Measurements from ENCODE around the gene PLEKHM1.
"Not testable (repeated sequence)": the region's sequence is repeated elsewhere in the genome, so short reads cannot be mapped to it uniquely, and the experiment has no call there.

PLEKHM1 gene

DNA sequence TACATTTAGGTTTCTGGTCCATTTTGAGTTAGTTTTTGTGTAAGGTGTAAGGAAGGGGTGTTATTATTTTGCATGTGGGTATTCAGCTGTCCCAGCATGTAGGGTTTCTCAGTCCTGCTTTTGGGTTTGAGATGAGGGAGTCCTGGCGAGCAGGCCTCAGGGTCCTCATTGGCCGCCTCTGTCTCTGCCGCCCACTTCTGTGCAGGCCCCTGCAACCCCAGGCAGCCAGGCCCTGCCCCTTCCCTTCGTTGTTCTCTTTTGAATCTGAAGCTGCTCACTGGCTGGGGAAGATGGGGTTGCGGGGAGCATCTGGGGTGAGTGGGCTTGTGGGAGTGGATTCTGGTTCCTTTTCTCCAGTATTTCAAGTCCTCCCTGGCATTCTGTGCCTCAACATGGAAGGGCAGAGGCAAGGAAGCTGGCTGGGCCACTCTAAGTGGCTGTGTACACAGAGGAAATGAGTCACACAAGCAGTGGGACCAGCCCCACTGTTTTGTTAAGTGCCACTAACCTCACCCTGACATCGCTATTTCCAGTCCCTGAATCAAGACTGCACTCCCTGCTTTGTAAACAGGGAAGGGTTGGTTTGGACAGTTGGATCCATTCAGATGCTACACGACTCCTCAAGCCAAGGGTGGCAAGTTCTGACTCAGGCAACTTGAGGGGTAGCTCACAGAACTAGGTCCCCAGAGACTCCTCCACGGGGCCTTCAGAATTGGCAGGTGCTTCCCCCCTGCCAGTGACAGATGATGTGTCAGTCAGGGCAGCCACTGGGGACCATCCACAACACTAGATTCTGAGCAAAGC is 28.8 kb downstream of the PLEKHM1 start:
- DNase-seq (ENCODE audit: low spot score): not testable (repeated sequence)

- not testable (repeated sequence) for DNase-seq (ENCODE audit: low spot score)
Measured at GRCh38 chr17:45460422-45460821, 30.1 kb downstream of the PLEKHM1 start.

GRCh38 chr17:45454341-45454740 is 36.2 kb downstream of the PLEKHM1 start:
- not testable (repeated sequence) for DNase-seq (ENCODE audit: low spot score)

GRCh38 chr17:45453731-45454130 is 36.8 kb downstream of the PLEKHM1 start:
- DNase-seq (ENCODE audit: low spot score): not testable (repeated sequence)

GRCh38 chr17:45453225-45453534 is 37.3 kb downstream of the PLEKHM1 start:
- not testable (repeated sequence) for DNase-seq (ENCODE audit: low spot score)

GRCh38 chr17:45452329-45453224 is 37.9 kb downstream of the PLEKHM1 start:
- not testable (repeated sequence) for DNase-seq (ENCODE audit: low spot score)

DNA sequence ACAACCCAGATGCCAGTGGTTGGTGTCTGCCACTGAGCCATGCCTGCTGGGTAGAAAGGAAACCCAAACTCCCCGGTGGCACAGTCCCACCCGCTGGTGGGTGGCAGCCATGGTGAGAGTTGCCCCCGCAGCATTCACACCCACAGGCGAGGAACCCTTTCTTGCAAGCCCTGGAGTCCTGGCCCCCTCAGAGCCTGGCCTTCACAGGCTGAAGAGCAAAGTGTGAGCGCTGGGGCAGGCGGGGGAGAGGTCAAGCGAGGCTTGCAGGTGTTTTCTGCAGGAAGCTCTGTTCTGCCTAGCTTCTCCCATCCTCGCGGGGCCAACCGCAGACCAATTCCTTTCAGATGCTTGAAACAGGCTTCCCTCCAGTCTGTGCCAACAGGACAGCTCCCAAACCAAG is 38.9 kb downstream of the PLEKHM1 start:
- DNase-seq (ENCODE audit: low spot score): not testable (repeated sequence)

DNA sequence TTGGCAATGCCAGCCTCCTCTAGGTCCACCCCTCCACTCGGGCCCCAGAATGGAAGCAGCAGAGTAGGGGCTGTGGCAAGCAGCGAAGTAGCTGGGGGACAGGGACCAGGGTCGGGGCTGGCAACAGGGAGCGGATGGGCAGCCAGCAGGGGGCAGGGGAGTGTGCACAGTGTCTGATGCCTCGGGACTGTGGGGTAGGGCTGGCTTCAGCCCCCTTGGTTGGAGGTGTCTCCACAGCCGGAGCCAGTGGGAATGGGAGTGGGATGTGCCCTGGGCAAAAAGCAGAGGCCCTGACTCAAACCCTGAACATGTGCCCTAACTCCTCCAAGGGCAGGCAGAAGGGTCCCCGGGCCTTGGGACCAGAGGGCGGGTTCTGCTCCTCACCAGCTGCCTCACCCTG is 39.4 kb downstream of the PLEKHM1 start:
- no peak for DNase-seq (ENCODE audit: low spot score)

GRCh38 chr17:45449708-45450329 is 40.7 kb downstream of the PLEKHM1 start:
- not testable (repeated sequence) for DNase-seq (ENCODE audit: low spot score)

DNA sequence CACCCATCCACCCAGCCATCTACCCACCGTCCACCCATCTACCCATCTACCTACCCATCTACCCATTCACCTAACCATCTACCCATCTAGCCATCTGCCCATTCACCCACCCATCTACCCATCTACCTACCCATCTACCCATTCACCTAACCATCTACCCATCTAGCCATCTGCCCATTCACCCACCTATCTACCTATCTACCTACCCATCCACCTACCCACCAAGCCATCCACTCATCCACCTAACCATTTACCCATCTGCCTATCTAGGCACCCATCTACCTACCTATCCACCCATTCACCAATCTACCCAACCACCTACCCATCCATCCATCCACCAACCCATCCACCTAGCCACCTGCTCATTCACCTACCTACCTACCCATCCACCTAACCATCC is 41.3 kb downstream of the PLEKHM1 start:
- DNase-seq (ENCODE audit: low spot score): not testable (repeated sequence)

GRCh38 chr17:45448483-45448882 is 42.0 kb downstream of the PLEKHM1 start:
- not testable (repeated sequence) for DNase-seq (ENCODE audit: low spot score)

DNA sequence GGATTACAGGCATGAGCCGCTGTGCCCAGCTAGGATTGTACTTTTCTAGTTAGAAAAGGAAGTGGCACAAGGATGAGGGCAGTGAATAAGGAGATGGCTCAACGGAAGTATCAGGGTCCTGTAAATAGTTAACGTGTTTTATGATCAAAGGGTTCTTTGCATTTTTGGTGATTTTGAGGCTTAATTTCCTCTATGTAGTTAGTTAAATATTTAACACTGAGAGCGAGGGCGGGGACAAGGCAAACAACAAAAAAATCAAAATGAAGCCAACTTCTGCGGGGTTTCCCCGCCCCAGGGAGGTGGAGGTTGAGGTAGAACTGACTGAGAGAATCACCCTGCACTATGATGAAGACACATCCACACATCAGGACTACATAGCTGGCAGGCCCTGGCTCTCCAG is 42.5 kb downstream of the PLEKHM1 start:
- DNase-seq (ENCODE audit: low spot score): not testable (repeated sequence)

- not testable (repeated sequence) for DNase-seq (ENCODE audit: low spot score)
Measured at GRCh38 chr17:45447650-45448049, 42.9 kb downstream of the PLEKHM1 start.

- not testable (repeated sequence) for DNase-seq (ENCODE audit: low spot score)
Measured at GRCh38 chr17:45446872-45447625, 43.5 kb downstream of the PLEKHM1 start.

GRCh38 chr17:45445901-45446743 is 44.4 kb downstream of the PLEKHM1 start:
- DNase-seq (ENCODE audit: low spot score): not testable (repeated sequence)

GRCh38 chr17:45444856-45445820 is 45.4 kb downstream of the PLEKHM1 start:
- DNase-seq (ENCODE audit: low spot score): not testable (repeated sequence)

- DNase-seq (ENCODE audit: low spot score): not testable (repeated sequence)
Measured at GRCh38 chr17:45444301-45444700, 46.2 kb downstream of the PLEKHM1 start.

DNA sequence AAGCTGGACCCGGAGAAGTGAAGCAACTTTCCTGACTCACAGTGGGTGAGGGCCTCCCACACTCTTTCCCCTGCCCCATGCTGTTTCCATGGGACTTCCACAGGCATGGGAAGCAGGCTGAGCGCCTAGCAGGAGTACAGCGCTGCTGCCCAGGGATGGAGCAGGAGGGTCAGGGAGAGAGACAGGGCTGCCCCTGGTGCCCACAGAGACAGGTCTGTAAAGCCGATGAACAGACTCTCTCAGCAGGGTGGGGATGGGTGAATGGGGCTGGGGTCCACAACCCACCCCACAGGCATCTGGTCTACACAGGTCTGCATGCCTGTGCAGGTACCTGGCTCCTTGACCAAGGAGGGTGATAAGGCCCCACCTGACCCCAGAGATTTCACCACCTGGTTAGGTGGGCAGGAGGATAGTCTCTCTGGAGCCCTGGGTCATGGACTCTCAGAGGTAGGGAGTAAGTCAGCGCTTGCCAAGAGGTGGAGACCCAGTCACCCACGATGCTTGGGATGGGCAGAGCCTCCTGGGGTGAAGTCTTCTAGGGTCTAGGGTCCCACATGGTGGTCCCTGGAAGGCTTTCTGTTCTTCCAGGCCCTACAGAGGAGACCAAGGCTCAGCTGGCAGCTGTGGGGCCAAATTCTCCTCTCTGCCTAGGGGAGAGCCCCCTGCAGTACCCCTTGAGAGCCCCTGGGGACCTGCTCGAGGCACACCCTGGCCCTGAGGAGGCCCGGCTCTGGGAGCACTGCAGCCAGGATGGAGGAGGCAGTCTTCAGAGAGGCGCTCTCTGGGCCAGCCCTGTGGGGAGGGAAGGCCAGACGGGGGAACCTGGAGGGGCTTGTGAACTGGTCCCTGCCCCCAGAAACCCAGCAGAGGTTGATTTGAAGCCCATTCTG is 46.9 kb downstream of the PLEKHM1 start:
- DNase-seq (ENCODE audit: low spot score): not testable (repeated sequence)

All from hematopoietic multipotent progenitor cell treated with erythropoietin and hydrocortisone succinate and interleukin-3 and kit ligand, for 15 days (in vitro differentiated cells).